GM19025 (cell line): Measurements from ENCODE around the gene ZNF436.
"Not testable (repeated sequence)": the region's sequence is repeated elsewhere in the genome, so short reads cannot be mapped to it uniquely, and the experiment has no call there.

Source experiments
- ATAC-seq: cut with Tn5 transposase; IDR thresholded peaks from one replicate; pipeline ENCODE4 v1.9.1; 2021; ENCODE audit warnings: mild to moderate bottlenecking, low read depth, moderate library complexity; ENCODE audit not compliant: unreplicated experiment

The ZNF436 gene

DNA sequence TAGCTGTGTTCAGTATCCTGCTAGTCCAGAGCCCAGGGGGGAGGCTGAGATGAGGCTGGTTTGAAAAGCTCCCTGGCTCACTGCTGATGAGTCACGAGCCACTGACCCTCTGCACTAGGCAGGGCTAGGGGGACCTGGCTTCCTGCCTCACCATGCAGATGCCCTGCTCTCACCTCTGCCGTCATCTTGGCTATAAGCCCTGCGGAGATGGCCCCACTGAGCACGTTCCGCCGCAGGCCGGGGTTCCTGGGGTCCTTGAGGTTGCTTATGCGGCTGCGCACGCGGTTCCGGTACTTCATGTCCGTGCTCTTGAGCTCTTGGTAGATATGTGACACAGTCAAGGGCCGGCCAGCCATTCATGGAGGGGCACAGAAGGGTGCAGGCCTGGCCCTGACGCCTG lies 24.1 kb upstream of the ZNF436 start:
- no peak for ATAC-seq

- ATAC-seq = no peak
Observed at GRCh38 chr1:23392125-23392855, 22.7 kb upstream of the ZNF436 start.

DNA sequence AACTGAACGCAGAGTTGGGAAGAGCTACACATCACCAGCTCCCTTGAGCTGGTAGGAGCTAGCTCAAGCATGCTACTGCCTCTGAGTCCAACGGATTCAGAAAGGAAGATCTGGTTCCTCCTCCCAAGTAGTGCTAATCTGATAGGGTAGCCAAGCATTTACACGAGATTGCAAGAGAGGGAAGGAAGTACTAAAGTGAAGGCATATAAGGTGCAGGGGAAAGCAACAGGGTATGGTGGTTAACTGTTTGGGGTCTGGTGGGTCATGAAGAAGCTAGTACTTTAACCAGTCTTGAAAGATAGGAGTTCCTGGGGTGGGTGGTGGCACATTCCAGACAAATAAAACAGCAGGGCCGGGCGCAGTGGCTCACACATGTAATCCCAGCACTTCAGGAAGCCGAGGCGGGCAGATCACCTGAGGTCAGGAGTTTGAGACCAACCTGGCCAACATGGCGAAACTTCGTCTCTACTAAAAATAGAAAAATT lies 20.2 kb upstream of the ZNF436 start:
- ATAC-seq = no peak

DNA sequence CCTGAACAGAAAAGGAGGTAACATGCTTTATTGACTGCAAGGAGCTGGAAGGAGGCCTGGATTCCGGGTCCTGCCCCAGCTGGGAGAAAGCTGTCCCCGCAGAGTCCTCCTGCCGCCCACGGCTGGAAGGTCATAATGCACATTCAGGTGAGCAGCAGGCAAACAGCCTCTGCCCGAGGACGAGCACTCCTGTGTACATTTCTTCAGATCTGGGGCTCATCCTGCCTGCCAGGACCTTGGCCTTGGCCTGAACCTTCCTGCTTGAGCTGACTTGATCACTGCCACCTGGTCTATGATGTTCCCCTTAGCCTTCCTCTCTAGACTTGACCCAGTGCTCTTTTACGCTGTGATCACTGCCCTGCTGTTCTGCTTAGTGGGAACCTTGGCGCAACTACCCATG lies 17.9 kb upstream of the ZNF436 start:
- no peak for ATAC-seq

DNA sequence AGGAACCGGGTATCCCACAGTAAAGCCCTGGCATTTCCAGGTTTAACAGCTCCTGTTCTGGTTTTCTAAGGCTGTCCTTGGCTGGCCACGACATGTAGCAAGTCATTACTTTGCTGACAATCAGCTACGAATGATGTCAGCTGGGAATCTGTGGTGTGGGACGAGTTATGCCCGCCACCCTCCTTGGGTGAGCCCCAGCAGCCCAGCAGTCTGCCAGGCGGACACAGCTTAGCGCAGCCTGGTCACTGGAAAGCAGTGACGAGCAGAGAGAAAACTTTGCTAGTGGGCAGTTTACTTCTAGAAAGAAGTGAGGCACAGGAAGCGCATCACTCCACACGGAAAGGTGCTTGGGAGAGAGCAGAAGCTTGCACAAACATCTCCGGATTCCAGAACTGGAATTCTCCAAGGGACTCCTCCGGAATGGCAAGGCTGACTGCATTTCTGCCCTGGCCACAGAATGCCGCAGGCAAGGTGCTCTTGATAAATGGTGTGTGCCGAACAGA lies 15.5 kb upstream of the ZNF436 start:
- no peak for ATAC-seq

GRCh38 chr1:23384312-23385058 lies 14.8 kb upstream of the ZNF436 start:
- ATAC-seq = no peak

DNA sequence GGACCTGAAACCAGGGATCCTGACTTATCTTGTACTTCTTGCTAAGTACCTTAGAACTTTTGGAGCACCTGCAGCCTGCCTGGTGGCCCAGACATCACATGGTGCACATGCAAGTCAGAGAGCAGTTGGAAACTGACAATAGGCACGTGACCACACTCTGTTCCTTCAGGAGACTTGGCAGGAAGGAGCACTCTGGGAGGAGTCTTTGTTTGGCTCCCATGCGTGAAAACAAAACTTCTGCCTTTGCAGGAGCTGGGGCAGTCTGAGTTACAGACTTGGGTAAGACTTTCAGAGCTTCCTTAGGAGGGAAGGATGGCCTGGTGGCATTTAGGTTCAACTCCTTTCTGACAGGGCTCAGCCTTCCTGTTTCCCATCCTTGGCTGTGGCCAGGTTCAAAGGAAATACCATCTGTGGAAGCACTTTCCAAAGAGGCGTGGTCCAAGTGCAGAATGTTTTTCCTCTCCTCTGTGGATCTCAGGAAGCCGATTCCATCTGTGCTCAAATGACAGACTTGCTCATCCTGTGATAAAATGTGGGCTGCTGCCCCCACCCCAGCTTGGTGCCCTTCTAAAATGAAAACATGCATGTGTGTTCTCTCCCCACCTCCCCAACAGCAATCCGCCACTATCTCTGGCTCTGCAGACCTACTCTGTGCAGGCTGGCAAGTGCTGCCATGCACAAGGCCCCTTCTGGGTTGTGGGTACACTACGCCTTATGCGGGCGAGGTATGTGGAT lies 14.1 kb upstream of the ZNF436 start:
- ATAC-seq = no peak

- ATAC-seq = no peak
Observed at GRCh38 chr1:23381233-23381885, 11.7 kb upstream of the ZNF436 start.

GRCh38 chr1:23380719-23381118 lies 11.1 kb upstream of the ZNF436 start:
- ATAC-seq = no peak

- not testable (repeated sequence) for ATAC-seq
Observed at GRCh38 chr1:23380236-23380635, 10.6 kb upstream of the ZNF436 start.

GRCh38 chr1:23376890-23377811 lies 7.5 kb upstream of the ZNF436 start:
- ATAC-seq = no peak

DNA sequence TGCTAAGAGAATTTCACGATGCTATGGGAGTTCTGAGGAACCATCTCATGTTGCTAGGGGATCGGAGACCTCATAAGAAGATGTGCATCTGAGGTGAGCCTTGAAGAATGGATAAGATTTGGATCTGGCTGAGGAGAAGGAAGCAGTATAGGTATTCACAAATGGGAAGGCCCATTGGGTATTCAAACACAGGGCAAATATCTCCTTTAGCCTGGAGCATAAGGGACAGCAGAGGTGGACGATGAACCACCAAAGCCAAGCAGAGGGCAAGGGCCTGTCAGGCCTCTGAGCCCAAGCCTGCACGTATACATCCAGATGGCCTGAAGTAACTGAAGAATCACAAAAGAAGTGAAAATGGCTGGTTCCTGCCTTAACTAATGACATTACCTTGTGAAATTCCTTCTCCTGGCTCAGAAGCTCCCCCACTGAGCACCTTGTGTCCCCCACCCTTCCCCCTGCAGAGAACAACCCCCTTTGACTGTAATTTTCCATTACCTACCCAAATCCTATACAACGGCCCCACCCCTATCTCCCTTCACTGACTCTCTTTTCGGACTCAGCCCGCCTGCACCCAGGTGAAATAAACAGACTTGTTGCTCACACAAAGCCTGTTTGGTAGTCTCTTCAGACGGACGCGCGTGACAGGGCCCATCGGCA lies 4.6 kb upstream of the ZNF436 start:
- not testable (repeated sequence) for ATAC-seq

DNA sequence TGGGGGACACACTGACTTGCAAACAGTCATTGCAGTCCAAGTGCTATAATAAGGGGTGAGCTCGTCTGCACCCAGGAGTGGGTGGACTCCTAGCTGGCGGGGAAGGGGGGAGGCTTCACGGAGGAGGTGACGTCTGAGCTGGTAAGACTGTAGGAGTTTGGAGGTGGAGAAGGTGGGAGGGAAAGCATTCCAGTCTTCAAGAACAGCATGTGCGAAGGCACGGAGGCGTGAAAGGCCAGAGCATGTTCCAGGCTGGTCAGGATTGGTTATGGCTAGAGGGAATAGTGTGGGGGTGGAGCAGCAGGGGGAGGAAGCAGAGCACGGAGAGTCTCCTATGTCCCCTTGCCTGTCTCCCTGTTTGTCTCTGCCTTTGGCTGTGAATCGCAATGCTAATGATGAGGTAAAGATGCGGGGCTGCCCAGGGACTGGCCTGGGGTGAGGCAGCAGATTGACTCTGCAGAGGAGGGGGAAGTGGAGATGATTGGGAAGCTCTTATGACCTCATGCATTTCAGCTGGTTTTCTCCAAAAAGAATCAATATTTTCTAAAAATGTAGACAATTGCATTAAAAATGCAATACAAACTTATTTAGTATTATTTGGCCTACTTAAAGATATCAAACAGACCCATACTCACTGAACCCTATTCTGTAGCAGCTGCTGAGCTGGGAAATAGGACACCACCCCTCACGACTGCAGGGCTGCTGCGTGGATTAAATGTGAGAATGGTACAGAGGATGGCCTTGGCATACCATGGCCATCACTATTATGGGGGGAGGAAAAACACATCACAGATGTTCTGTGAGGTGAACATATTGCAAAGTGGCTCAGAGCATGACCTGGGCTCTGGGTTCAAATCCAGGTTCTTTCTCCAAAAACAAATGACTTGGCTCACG lies 2.6 kb upstream of the ZNF436 start:
- ATAC-seq = no peak

- ATAC-seq = no peak
Observed at GRCh38 chr1:23370709-23371584, 1.3 kb upstream of the ZNF436 start.

GRCh38 chr1:23370330-23370708 lies 683 bp upstream of the ZNF436 start:
- ATAC-seq = no peak

- peak; percentile 45 for ATAC-seq
Observed at GRCh38 chr1:23368562-23369334, 888 bp downstream of the ZNF436 start.
